GM12878 (cell line): Measurements from ENCODE around the gene UBAC2. TPM values are rescaled to one million over a fixed set of nuclear protein-coding genes. Genes with fewer than 3 reads are reported as not detected.

Source experiments
- ATAC-seq: fragments of 200-7000 bp; cut with Tn5 transposase; 3 replicates; pipeline ENCODE4 v1.9.1; 2020; ENCODE audit warnings: mild to moderate bottlenecking, moderate library complexity
- BruUV-seq: library from RNA; stranded (reverse); fragments of 400-500 nt; replicated peaks from 2 replicates; lab custom pipeline; 2021; lab: Mats Ljungman, UMichigan
- CTCF ChIA-PET: fragments of 300-600 bp; sonication (Branson Sonifier 250); formaldehyde crosslinking; extraction: SDS; loops from one replicate; lab custom pipeline; 2021; ENCODE audit warnings: inconsistent platforms; lab: Yijun Ruan, JAX
- POLR2A ChIA-PET: fragments of 350-600 bp; formaldehyde crosslinking; extraction: SDS; loops from one replicate; lab custom pipeline; 2021; ENCODE audit warnings: inconsistent platforms; lab: Charles Lee
- RAD21 ChIA-PET: fragments of 300-600 bp; sonication (Branson Sonifier 250); formaldehyde crosslinking; loops from one replicate; lab custom pipeline; 2023; ENCODE audit warnings: antibody characterized with exemption; ENCODE audit not compliant: unreplicated experiment; lab: Charles Lee
- SMC1A ChIA-PET: fragments of 300-600 bp; sonication (Branson Sonifier 250); formaldehyde crosslinking; loops from one replicate; lab custom pipeline; 2023; ENCODE audit not compliant: unreplicated experiment, uncharacterized antibody; lab: Charles Lee
- DNase-seq: peaks from one replicate; pipeline ENCODE4 v3.0.0-alpha.2; 2011; ENCODE audit warnings: low read depth, low spot score
- FAIRE-seq: peaks from 3 replicates; lab custom pipeline; 2011; peaks lifted over from hg19 to GRCh38; lab: Jason Lieb, UNC
- H2AFZ ChIP-seq: 2 replicates; pipeline ENCODE4 v1.6.0; 2011; ENCODE audit warnings: low read depth, low read length, control low read depth; ENCODE audit not compliant: control insufficient read depth
- H3K27ac ChIP-seq: 2 replicates; pipeline ENCODE4 v1.5.1; 2011; ENCODE audit warnings: control low read depth; ENCODE audit not compliant: control insufficient read depth, insufficient read depth
- H3K27me3 ChIP-seq, 2 experiments: replicated peaks in 1 of 2; 2 replicates each; pipeline versions ENCODE4 v1.6.0 to v1.6.1; 2011; ENCODE audit warnings: low read length in 1 of 2; ENCODE audit not compliant: control insufficient read depth in 2 of 2, insufficient read depth in 2 of 2
- H3K36me3 ChIP-seq, 2 experiments: 2 replicates each; pipeline ENCODE4 v1.5.1; 2011; ENCODE audit warnings: low read length in 1 of 2; ENCODE audit not compliant: control insufficient read depth in 2 of 2, insufficient read depth in 2 of 2
- H3K4me1 ChIP-seq: 2 replicates; pipeline ENCODE4 v1.6.1; 2011; ENCODE audit warnings: mild to moderate bottlenecking, low read length, moderate library complexity, mixed read lengths; ENCODE audit not compliant: control insufficient read depth, insufficient read depth
- H3K4me2 ChIP-seq: 2 replicates; pipeline ENCODE4 v1.6.0; 2011; ENCODE audit warnings: control low read depth; ENCODE audit not compliant: control insufficient read depth, insufficient read depth
- H3K4me3 ChIP-seq: fragments of 200-600 bp; sonication (generic); 2 replicates; pipeline ENCODE4 v1.5.1; 2016
- H3K79me2 ChIP-seq: 2 replicates; pipeline ENCODE4 v1.6.0; 2011; ENCODE audit warnings: low read length; ENCODE audit not compliant: control insufficient read depth, insufficient read depth
- H3K9ac ChIP-seq: 2 replicates; pipeline ENCODE4 v1.8.0; 2011; ENCODE audit warnings: low read length, control low read depth, mixed read lengths; ENCODE audit not compliant: control insufficient read depth, insufficient read depth
- H3K9me3 ChIP-seq: replicated peaks from 3 replicates; pipeline ENCODE4 v1.5.1; 2011; ENCODE audit warnings: mild to moderate bottlenecking, low read length; ENCODE audit not compliant: control insufficient read depth, insufficient read depth
- H4K20me1 ChIP-seq: 2 replicates; pipeline ENCODE4 v1.6.0; 2011; ENCODE audit not compliant: control insufficient read depth, insufficient read depth
- BMI1 ChIP-seq: fragments of 450-650 bp; IDR thresholded peaks from 2 replicates; pipeline ENCODE4 v1.6.1; 2016; ENCODE audit warnings: mild to moderate bottlenecking, moderate library complexity, borderline replicate concordance
- LARP7 ChIP-seq: fragments of 450-650 bp; IDR thresholded peaks from 2 replicates; pipeline ENCODE4 v1.6.1; 2017; ENCODE audit warnings: mild to moderate bottlenecking
- MEF2A ChIP-seq: IDR thresholded peaks from 2 replicates; pipeline ENCODE4 v1.6.1; 2011; ENCODE audit warnings: low read depth, mild to moderate bottlenecking, low read length, moderate library complexity; ENCODE audit not compliant: insufficient read depth
- MEF2B ChIP-seq: fragments of 450-650 bp; IDR thresholded peaks from 2 replicates; pipeline ENCODE4 v1.6.1; 2018; ENCODE audit warnings: mild to moderate bottlenecking, moderate library complexity; ENCODE audit not compliant: partially characterized antibody, poor library complexity, severe bottlenecking
- NR2F1 ChIP-seq: fragments of 450-650 bp; conservative IDR thresholded peaks from 2 replicates; pipeline ENCODE4 v1.6.1; 2017; ENCODE audit warnings: mild to moderate bottlenecking
- SMAD1 ChIP-seq: fragments of 450-650 bp; IDR thresholded peaks from 2 replicates; pipeline ENCODE4 v1.6.1; 2018; ENCODE audit warnings: mild to moderate bottlenecking, low read depth; ENCODE audit not compliant: partially characterized antibody
- STAT3 ChIP-seq: IDR thresholded peaks from 2 replicates; pipeline ENCODE4 v1.6.1; 2011; ENCODE audit warnings: low read depth, low read length, improper control_type of control experiment
- ZNF207 ChIP-seq: fragments of 450-650 bp; IDR thresholded peaks from 2 replicates; pipeline ENCODE4 v1.6.1; 2014; ENCODE audit warnings: antibody characterized with exemption, mild to moderate bottlenecking, borderline replicate concordance
- ZZZ3 ChIP-seq: IDR thresholded peaks from 2 replicates; pipeline ENCODE4 v1.6.1; 2011; ENCODE audit warnings: low read depth; ENCODE audit not compliant: control insufficient read depth, insufficient read length
- WGBS: methylation state at CpG from one replicate; pipeline ENCODE4 v1.1.6; 2016; ENCODE audit warnings: low lambda C conversion rate; ENCODE audit not compliant: insufficient replicate concordance, insufficient coverage; ENCODE audit errors: missing lambda C conversion rate; 5-methylcytosine and 5-hydroxymethylcytosine counted together
- in situ Hi-C: fragments of 300-500 bp; cut with MboI; formaldehyde crosslinking; loops from 9 replicates; pipeline ENCODE4 v1.14.3; 2018; ENCODE audit warnings: mixed read lengths
- intact Hi-C: fragments of 100-400 bp; cut with micrococcal nuclease; formaldehyde crosslinking; loops from one replicate; pipeline ENCODE4 v1.14.2; 2022; ENCODE audit not compliant: unreplicated experiment
- polyA plus RNA-seq, 11 experiments: library from polyadenylated mRNA; depleted of rRNA in 4 of 11; unstranded in 6 of 11; stranded (reverse) in 5 of 11; fragments of >200 nt; fragmentation: Nextera tagmentation in 4 of 11; fragmentation: Illumina TruSeq in 1 of 11; extraction: Ambion mirVana in 4 of 11; extraction: Trizol in 1 of 11; gene quantifications; 1 replicate in 1 of 11; 2 replicates in 10 of 11; pipeline versions ENCODE4 v1.2.1 to v1.2.3, GENCODE V29; 2011 to 2016; ENCODE audit warnings: inconsistent platforms in 2 of 11, missing spikeins in 2 of 11, low read depth in 1 of 11
- total RNA-seq, 4 experiments: library from RNA; depleted of rRNA in 3 of 4; stranded (reverse); fragments of >200 nt in 3 of 4; fragmentation: Illumina TruSeq in 1 of 4; extraction: Trizol in 1 of 4; gene quantifications; 2 replicates each; pipeline versions ENCODE4 v1.2.1 to v1.2.3, GENCODE V29; 2013 to 2021
- TF ChIP-seq, protein P1 (sequence below): fragments of 450-650 bp; IDR thresholded peaks from 2 replicates; pipeline ENCODE4 v1.6.1; 2018; ENCODE audit warnings: borderline replicate concordance, mild to moderate bottlenecking; ENCODE audit not compliant: partially characterized antibody
- TF ChIP-seq, protein P2 (sequence below): IDR thresholded peaks from 2 replicates; pipeline ENCODE4 v1.6.1; 2011; ENCODE audit warnings: borderline replicate concordance, low read depth, mild to moderate bottlenecking, moderate library complexity, low read length; ENCODE audit not compliant: insufficient read depth, poor library complexity, severe bottlenecking
- TF ChIP-seq, protein P3 (sequence below): IDR thresholded peaks from 2 replicates; pipeline ENCODE4 v1.6.1; 2012; ENCODE audit warnings: improper control_type of control experiment, low read depth, low read length; ENCODE audit not compliant: insufficient replicate concordance
- TF ChIP-seq, protein P4 (sequence below): IDR thresholded peaks from 2 replicates; pipeline ENCODE4 v1.6.1; 2011; ENCODE audit warnings: low read depth, low read length, improper control_type of control experiment, borderline replicate concordance

The UBAC2 gene
- total and polyA plus RNA-seq, 10 of the 15 experiments (the other 5 are each of a cell fraction or from before 2014, with no cell fraction given) = 3.0 to 54.6 (median 17.4) TPM

DNA sequence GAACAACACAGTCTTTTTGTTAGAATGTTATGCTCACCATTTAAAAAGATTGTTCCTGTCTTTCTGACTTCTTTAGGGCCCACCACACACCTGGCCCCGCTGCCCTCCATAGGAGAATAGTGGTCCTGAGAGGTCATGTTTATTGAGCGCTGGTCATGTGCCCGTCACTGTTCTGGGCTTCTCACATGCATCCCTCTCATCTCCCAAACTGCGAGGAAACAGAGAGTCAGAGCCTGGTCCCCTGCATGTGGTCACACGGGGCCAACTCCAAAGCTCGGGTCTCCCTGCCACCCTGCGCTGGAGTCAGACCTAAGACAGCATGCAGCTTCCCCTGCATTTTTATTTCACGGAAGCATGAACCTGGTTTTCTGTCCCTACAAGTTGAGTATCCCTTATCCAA, 177.0 kb downstream of the UBAC2 start:
- H3K79me2 ChIP-seq = peaks cover 3% of the 10 kb centered on the region; the same call in 1 of the 2 replicates
- ATAC-seq = no peak
- H3K36me3 ChIP-seq = no peaks in the 10 kb centered on the region; a peak in 1 of 4 replicates
- SMC1A ChIA-PET = interaction anchor here (0.8 to 10.9 kb wide), 12 partner anchors 9 to 108 kb away, joined by 3 to 148 read pairs (median 6); partner anchors contain the start of gene GPR183
- H3K9ac ChIP-seq = no peak overlapping the region
- no peaks in the 10 kb centered on the region; the same call in 2 of the 3 replicates for H3K9me3 ChIP-seq
- RAD21 ChIA-PET = interaction anchor here (0.6 to 11.9 kb wide), 7 partner anchors 11 to 173 kb away, joined by 3 to 182 read pairs (median 6); no protein-coding TSS in a partner anchor
- POLR2A ChIA-PET = interaction anchor here (1.6 to 5.2 kb wide), 3 partner anchors 11 to 58 kb away, joined by 5 to 28 read pairs (median 6); no protein-coding TSS in a partner anchor
- CTCF ChIA-PET = interaction anchor here (6.3 to 22.3 kb wide), 3 partner anchors 10 to 108 kb away, joined by 41 to 577 read pairs (median 440); no protein-coding TSS in a partner anchor
- no peak overlapping the region for H3K4me2 ChIP-seq
- FAIRE-seq = no peak
- no peak for DNase-seq
- no peaks in the 10 kb centered on the region for H4K20me1 ChIP-seq
- peaks cover 90% of the 10 kb centered on the region for H3K4me1 ChIP-seq
- no peak overlapping the region for H3K27ac ChIP-seq
- BruUV-seq = no TSS peak
- no peak overlapping the region for H2AFZ ChIP-seq
- intact Hi-C loops (loop anchor here (5.0 to 10.0 kb wide), 2 partner anchors 125 to 227 kb away; partner anchors contain the start of genes CLYBL and TM9SF2), in situ Hi-C loops (no loop called here)
- H3K27me3 ChIP-seq = no peaks in the 10 kb centered on the region
- WGBS = 98% methylated on average over 8 of the region's 8 CpGs
- TF ChIP-seq, protein P1, sequence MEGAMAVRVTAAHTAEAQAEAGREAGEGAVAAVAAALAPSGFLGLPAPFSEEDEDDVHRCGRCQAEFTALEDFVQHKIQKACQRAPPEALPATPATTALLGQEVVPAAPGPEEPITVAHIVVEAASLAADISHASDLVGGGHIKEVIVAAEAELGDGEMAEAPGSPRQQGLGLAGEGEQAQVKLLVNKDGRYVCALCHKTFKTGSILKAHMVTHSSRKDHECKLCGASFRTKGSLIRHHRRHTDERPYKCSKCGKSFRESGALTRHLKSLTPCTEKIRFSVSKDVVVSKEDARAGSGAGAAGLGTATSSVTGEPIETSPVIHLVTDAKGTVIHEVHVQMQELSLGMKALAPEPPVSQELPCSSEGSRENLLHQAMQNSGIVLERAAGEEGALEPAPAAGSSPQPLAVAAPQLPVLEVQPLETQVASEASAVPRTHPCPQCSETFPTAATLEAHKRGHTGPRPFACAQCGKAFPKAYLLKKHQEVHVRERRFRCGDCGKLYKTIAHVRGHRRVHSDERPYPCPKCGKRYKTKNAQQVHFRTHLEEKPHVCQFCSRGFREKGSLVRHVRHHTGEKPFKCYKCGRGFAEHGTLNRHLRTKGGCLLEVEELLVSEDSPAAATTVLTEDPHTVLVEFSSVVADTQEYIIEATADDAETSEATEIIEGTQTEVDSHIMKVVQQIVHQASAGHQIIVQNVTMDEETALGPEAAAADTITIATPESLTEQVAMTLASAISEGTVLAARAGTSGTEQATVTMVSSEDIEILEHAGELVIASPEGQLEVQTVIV = no peak
- TF ChIP-seq LARP7 = no peak
- TF ChIP-seq ZZZ3 = no peak
- TF ChIP-seq BMI1 = no peak
- no peak for TF ChIP-seq MEF2A
- no peak for TF ChIP-seq ZNF207
- TF ChIP-seq, protein P2, sequence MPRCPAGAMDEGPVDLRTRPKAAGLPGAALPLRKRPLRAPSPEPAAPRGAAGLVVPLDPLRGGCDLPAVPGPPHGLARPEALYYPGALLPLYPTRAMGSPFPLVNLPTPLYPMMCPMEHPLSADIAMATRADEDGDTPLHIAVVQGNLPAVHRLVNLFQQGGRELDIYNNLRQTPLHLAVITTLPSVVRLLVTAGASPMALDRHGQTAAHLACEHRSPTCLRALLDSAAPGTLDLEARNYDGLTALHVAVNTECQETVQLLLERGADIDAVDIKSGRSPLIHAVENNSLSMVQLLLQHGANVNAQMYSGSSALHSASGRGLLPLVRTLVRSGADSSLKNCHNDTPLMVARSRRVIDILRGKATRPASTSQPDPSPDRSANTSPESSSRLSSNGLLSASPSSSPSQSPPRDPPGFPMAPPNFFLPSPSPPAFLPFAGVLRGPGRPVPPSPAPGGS = no peak
- TF ChIP-seq STAT3 = no peak
- no peak for TF ChIP-seq NR2F1
- TF ChIP-seq, protein P3, sequence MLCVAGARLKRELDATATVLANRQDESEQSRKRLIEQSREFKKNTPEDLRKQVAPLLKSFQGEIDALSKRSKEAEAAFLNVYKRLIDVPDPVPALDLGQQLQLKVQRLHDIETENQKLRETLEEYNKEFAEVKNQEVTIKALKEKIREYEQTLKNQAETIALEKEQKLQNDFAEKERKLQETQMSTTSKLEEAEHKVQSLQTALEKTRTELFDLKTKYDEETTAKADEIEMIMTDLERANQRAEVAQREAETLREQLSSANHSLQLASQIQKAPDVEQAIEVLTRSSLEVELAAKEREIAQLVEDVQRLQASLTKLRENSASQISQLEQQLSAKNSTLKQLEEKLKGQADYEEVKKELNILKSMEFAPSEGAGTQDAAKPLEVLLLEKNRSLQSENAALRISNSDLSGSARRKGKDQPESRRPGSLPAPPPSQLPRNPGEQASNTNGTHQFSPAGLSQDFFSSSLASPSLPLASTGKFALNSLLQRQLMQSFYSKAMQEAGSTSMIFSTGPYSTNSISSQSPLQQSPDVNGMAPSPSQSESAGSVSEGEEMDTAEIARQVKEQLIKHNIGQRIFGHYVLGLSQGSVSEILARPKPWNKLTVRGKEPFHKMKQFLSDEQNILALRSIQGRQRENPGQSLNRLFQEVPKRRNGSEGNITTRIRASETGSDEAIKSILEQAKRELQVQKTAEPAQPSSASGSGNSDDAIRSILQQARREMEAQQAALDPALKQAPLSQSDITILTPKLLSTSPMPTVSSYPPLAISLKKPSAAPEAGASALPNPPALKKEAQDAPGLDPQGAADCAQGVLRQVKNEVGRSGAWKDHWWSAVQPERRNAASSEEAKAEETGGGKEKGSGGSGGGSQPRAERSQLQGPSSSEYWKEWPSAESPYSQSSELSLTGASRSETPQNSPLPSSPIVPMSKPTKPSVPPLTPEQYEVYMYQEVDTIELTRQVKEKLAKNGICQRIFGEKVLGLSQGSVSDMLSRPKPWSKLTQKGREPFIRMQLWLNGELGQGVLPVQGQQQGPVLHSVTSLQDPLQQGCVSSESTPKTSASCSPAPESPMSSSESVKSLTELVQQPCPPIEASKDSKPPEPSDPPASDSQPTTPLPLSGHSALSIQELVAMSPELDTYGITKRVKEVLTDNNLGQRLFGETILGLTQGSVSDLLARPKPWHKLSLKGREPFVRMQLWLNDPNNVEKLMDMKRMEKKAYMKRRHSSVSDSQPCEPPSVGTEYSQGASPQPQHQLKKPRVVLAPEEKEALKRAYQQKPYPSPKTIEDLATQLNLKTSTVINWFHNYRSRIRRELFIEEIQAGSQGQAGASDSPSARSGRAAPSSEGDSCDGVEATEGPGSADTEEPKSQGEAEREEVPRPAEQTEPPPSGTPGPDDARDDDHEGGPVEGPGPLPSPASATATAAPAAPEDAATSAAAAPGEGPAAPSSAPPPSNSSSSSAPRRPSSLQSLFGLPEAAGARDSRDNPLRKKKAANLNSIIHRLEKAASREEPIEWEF = no peak
- TF ChIP-seq SMAD1 = no peak
- no peak for TF ChIP-seq MEF2B
- TF ChIP-seq, protein P4, sequence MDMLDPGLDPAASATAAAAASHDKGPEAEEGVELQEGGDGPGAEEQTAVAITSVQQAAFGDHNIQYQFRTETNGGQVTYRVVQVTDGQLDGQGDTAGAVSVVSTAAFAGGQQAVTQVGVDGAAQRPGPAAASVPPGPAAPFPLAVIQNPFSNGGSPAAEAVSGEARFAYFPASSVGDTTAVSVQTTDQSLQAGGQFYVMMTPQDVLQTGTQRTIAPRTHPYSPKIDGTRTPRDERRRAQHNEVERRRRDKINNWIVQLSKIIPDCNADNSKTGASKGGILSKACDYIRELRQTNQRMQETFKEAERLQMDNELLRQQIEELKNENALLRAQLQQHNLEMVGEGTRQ = no peak
- H3K4me3 ChIP-seq = no peak overlapping the region
